Suppressor macrophage treated with lipopolysaccharide for 4 hours (primary cell): ENCODE measurements around the gene PRKN.
"Not testable (repeated sequence)": the region's sequence is repeated elsewhere in the genome, so short reads cannot be mapped to it uniquely, and the experiment has no call there.

Source experiments
- DNase-seq: peaks from one replicate; pipeline ENCODE4 v3.0.0-alpha.2; 2020

PRKN gene

GRCh38 chr6:161507375-161507774, 1220.2 kb downstream of the PRKN start:
- DNase-seq = no peak

- no peak for DNase-seq
These were observed 1224.0 kb downstream of the PRKN start for GRCh38 chr6:161503570-161503969.

- no peak for DNase-seq
These were observed 1228.7 kb downstream of the PRKN start for GRCh38 chr6:161498881-161499280.

- DNase-seq = no peak
These were observed 1229.2 kb downstream of the PRKN start for GRCh38 chr6:161498359-161498758.

GRCh38 chr6:161496941-161497340, 1230.6 kb downstream of the PRKN start:
- no peak for DNase-seq

DNA sequence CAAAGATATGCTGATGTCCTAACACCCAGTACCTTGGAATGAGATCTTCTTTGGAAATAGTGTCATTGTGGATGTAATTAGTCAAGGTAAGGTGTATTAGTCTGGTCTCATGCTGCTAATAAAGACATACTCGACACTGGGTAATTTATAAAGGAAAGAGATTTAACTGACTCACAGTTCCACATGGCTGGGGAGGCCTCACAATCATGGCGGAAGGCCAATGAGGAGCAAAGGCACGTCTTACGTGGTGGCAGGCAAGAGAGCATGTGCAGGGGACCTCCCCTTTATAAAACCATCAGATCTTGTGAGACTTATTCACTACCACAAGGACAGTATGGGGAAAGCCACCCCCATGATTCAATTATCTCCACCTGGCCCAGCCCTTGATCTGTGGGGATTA, 1231.3 kb downstream of the PRKN start:
- DNase-seq = not testable (repeated sequence)

GRCh38 chr6:161494566-161494965, 1233.0 kb downstream of the PRKN start:
- DNase-seq = no peak

- DNase-seq = no peak
These were observed 1233.9 kb downstream of the PRKN start for GRCh38 chr6:161493576-161494118.

- DNase-seq = no peak
These were observed 1237.8 kb downstream of the PRKN start for GRCh38 chr6:161489626-161490306.

GRCh38 chr6:161487694-161488093, 1239.9 kb downstream of the PRKN start:
- DNase-seq = no peak

DNA sequence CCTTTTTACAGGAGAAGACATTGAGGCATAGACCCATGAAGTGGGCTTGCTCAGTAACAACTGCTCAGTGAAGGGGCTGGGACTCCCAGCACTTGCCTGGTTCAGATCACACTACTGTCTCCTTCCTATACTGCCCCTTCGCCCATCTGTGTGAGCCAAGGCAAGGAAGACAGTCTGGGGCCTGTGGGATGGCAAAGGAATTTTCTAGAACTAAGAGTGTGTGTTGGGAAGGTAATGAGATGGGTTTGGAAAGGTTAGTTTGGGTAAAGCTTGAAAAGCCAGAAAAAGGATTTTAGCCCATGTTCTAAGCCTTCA, 1240.4 kb downstream of the PRKN start:
- DNase-seq = no peak

GRCh38 chr6:161486361-161487216, 1241.0 kb downstream of the PRKN start:
- no peak for DNase-seq

- DNase-seq = no peak
These were observed 1245.1 kb downstream of the PRKN start for GRCh38 chr6:161482517-161482858.

DNA sequence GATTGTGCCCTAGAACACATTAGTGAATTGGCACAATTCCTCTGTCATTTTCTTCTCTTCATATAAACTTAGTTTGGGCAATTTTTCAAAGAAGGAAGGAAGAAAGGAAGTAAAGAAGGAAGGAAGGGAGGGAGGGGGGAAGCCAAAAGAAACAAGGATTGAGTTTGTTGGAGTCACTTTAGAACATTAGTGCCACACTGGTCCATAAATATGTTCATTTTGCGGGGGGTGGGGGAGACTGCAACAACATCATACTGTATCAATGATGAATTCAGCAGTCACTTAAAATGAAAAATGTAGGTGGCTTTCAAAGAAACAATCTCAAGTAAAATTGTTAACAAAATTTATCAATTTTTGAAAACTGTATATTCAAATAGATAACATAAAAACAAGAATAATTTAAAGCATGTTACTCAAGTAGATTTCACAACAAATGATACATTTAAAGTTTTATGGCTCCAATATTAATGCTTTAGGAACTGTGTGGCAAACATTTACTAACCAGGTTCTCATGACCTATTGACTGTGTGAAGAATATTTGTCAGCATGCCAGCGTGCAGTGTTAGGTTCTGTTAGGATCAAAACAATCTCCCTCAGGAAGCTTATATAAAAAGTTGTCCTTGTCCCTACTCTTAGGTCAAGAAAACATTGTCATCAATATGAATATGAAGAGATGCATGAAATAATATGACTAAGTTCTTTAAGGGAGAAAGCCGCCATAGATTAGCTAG, 1245.6 kb downstream of the PRKN start:
- DNase-seq = no peak

DNA sequence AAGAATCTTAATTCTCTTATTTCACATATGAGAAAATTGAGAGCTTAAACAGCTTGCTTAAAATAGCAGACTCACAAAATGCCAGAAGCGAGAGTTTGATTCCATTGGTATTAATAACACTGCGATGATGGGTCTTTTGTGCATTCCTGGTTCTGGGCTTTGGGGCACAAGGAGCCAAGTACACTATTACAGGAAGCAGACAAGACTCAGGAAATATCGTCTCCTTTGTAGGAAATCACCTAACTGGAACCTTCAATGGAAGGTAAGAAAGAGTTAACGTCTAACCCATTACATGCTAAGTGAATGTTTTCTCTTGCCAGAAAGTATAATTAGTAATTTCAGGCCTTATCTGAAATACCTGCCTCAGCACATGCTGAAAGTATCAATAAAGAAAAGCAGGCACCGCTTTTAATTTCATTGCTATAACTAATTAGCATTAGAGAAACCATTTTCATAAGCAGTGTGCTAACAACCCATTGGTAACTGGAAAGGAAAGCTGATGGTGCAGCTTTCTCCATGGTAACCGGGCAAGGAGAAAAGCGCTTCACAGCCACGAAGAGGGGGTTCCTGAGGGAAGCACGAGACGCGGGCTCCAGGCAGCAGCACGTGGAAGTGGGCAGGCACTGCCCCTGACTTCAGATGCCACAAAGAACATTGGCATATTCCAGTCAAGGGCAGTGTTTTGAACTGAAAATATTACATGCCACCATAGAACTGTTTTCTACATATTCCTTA, 1247.0 kb downstream of the PRKN start:
- DNase-seq = no peak

DNA sequence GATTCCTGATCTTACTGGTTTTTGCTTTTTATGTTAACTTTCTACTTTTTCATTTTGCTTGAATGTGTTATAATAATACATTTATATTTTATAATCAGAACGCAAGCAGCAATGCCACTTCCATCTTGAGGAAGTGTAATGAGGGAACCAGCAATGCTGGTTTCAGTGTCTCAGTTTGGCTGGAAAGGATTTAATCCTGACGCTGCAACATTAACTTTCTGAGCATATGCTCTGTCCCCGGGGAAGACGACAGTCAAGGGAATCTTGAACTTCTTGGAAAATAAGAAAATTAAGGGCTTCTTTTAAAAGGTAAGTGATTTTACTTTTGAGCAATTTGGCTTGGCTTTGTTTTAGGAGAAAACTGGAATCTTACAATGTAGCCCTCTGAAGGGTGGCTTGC, 1248.2 kb downstream of the PRKN start:
- DNase-seq = no peak

DNA sequence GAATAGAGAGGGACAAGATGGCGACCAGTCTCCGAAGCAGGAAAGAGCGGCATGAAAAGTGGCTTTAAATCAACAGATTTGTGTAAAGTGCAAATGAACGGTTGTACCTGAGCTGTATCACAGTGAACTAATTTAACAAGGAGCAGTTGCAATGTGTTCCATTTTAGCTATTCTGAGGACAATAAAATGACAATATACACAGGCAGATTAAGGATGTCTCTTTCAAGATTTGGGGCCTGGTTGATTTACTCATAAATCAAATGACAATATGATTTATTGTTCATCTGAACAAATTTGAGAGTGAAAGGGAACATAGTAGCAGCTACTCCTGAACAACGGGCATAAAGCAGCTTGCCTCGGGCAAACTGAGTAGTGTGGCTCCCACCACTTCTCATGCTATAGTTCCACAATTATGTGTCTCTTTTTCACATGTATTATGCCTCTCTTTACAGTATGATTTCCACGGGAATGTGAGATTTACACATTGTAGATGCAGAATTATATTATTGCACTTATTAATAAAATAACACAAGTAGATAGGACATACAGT, 1249.6 kb downstream of the PRKN start:
- DNase-seq = no peak

DNA sequence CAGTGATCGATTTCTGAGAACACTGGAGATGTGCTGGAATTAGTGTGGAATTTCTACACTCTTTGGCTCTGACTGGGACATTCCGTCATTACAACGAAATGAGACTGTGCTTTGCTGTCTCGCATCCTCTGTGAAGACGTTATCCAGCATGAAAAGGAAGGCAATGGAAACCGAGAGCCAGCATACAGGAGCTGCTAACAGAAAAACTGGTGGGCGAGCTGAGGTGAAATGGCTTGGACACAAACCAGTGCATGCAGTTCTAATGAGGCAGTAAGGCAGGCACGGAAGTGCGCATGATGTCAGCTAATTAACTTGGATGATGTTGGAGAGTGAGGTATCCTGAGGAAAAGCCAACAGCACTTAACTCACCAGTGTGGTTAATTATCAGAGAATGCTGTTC, 1250.9 kb downstream of the PRKN start:
- DNase-seq = no peak

GRCh38 chr6:161465403-161465802, 1262.2 kb downstream of the PRKN start:
- DNase-seq = no peak

GRCh38 chr6:161463071-161463470, 1264.5 kb downstream of the PRKN start:
- DNase-seq = no peak

- DNase-seq = no peak
These were observed 1265.4 kb downstream of the PRKN start for GRCh38 chr6:161462148-161462547.

DNA sequence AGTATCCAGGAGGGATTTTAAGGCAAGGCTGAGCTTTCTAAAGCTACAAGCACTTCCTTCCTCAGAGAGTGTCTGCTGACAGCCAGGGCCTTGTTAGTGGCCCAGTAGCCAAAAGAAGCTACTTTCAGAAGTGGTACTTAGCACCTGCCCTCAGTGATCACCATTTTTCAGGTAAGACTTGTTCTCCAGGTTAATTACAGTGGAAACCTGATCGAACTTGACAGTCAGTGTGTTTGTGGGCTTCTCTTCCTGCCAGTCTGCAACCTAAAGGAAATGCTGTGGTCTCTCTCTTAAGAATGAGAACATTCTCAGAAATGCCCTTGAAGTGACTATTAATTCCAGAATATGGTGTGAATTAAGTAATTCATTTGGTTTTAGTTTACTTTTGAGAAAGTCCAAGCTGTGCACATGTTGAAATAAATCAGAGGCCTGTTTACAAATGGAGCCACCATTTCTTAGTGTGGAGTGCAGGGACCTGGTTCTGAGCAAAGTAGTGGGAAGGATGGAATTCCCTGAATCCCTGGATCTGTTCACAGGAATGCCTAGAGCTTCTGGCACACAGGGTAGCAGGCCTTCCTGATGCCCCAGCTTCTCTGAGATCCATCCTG, 1268.5 kb downstream of the PRKN start:
- no peak for DNase-seq
